ENCODE measurements around the gene DUSP22. TPM values are rescaled to one million over a fixed set of nuclear protein-coding genes. Genes with fewer than 3 reads are reported as not detected.

DUSP22 gene
- total and polyA plus RNA-seq, 8 donors: 15.6 to 338 (median 34.8) TPM

GRCh38 chr6:300494-301198, 8.4 kb downstream of the DUSP22 start:
- H3K4me1 ChIP-seq: peaks cover 19 to 55% (median 51%) of the 10 kb centered on the region in 4 donors
- no peaks in the 10 kb centered on the region for H3K9me3 ChIP-seq
- WGBS, 5 donors: 86 to 91% (median 89%) methylated on average over 10 of the region's 10 CpGs
- no peaks in the 10 kb centered on the region for H3K27me3 ChIP-seq
- DNase-seq: no peak
- intact Hi-C loops (cut with DNase I; ENCODE audit: low total_unique reads): no loop called here
- no peak overlapping the region for H3K4me3 ChIP-seq
- TF ChIP-seq EP300 (IDR thresholded peaks at IDR 0.05) (no peak), POLR2AphosphoS5 (IDR thresholded peaks at IDR 0.05) (no peak), POLR2A (IDR thresholded peaks at IDR 0.05) (no peak), CTCF (IDR thresholded peaks at IDR 0.05) (no peak)
- H3K27ac ChIP-seq: no peak overlapping the region
- peaks cover 0 to 12% (median 2%) of the 10 kb centered on the region in 4 donors for H3K36me3 ChIP-seq

GRCh38 chr6:301526-301925, 9.2 kb downstream of the DUSP22 start:
- Histone ChIP-seq H3K4me1 (peaks cover 19 to 54% (median 49%) of the 10 kb centered on the region in 4 donors), H3K4me3 (no peak overlapping the region), H3K27me3 (no peaks in the 10 kb centered on the region), H3K36me3 (peaks cover 0 to 13% (median 2%) of the 10 kb centered on the region in 4 donors), H3K27ac (no peak overlapping the region), H3K9me3 (no peaks in the 10 kb centered on the region)
- intact Hi-C loops (cut with DNase I; ENCODE audit: low total_unique reads): no loop called here
- WGBS, 5 donors: 88 to 93% (median 89%) methylated on average over 8 of the region's 8 CpGs
- DNase-seq: no peak
- TF ChIP-seq CTCF (IDR thresholded peaks at IDR 0.05) (no peak), POLR2A (IDR thresholded peaks at IDR 0.05) (no peak), EP300 (IDR thresholded peaks at IDR 0.05) (no peak), POLR2AphosphoS5 (IDR thresholded peaks at IDR 0.05) (no peak)

GRCh38 chr6:301929-302705, 9.8 kb downstream of the DUSP22 start:
- peaks cover 0 to 13% (median 2%) of the 10 kb centered on the region in 4 donors for H3K36me3 ChIP-seq
- intact Hi-C loops (cut with DNase I; ENCODE audit: low total_unique reads): no loop called here
- H3K4me3 ChIP-seq: no peak overlapping the region
- no peak overlapping the region for H3K27ac ChIP-seq
- H3K4me1 ChIP-seq: peaks cover 19 to 54% (median 49%) of the 10 kb centered on the region in 4 donors
- DNase-seq: no peak
- no peaks in the 10 kb centered on the region for H3K9me3 ChIP-seq
- no peak for TF ChIP-seq POLR2A (IDR thresholded peaks at IDR 0.05)
- WGBS, 5 donors: 89 to 92% (median 91%) methylated on average over 20 of the region's 20 CpGs
- no peaks in the 10 kb centered on the region for H3K27me3 ChIP-seq

GRCh38 chr6:302760-303159, 10.5 kb downstream of the DUSP22 start:
- H3K4me3 ChIP-seq: no peak overlapping the region
- WGBS, 5 donors: 85 to 95% (median 92%) methylated on average over 9 of the region's 9 CpGs
- peaks cover 25 to 55% (median 49%) of the 10 kb centered on the region in 4 donors for H3K4me1 ChIP-seq
- no peak for TF ChIP-seq EP300 (IDR thresholded peaks at IDR 0.05)
- no peak for TF ChIP-seq POLR2A (IDR thresholded peaks at IDR 0.05)
- no peak for TF ChIP-seq CTCF (IDR thresholded peaks at IDR 0.05)
- TF ChIP-seq POLR2AphosphoS5 (IDR thresholded peaks at IDR 0.05): no peak
- intact Hi-C loops (cut with DNase I; ENCODE audit: low total_unique reads): no loop called here
- no peaks in the 10 kb centered on the region for H3K27me3 ChIP-seq
- no peaks in the 10 kb centered on the region for H3K9me3 ChIP-seq
- H3K27ac ChIP-seq: no peak overlapping the region
- H3K36me3 ChIP-seq: peaks cover 0 to 13% (median 2%) of the 10 kb centered on the region in 4 donors
- no peak for DNase-seq

Data from stomach (tissue), 9 donors.